ENCODE data around the gene HELT.
"Not testable (repeated sequence)": the region's sequence is repeated elsewhere in the genome, so short reads cannot be mapped to it uniquely, and the experiment has no call there.

The HELT gene

GRCh38 chr4:185039508-185040273, 21.4 kb downstream of the HELT start:
- DNase-seq, result peak; percentile 49

- no peak for DNase-seq
Observed at GRCh38 chr4:185040523-185040922, 22.2 kb downstream of the HELT start.

- not testable (repeated sequence) for DNase-seq
Observed at GRCh38 chr4:185050286-185050685, 32.0 kb downstream of the HELT start.

GRCh38 chr4:185051283-185051682, 33.0 kb downstream of the HELT start:
- not testable (repeated sequence) for DNase-seq

- no peak for DNase-seq
Observed at GRCh38 chr4:185053746-185054145, 35.5 kb downstream of the HELT start.

GRCh38 chr4:185054272-185054671, 36.0 kb downstream of the HELT start:
- no peak for DNase-seq

- DNase-seq, result no peak
Observed at GRCh38 chr4:185054886-185055285, 36.6 kb downstream of the HELT start.

- no peak for DNase-seq
Observed at GRCh38 chr4:185061610-185062009, 43.3 kb downstream of the HELT start.

- no peak for DNase-seq
Observed at GRCh38 chr4:185062606-185063005, 44.3 kb downstream of the HELT start.

- no peak for DNase-seq
Observed at GRCh38 chr4:185066179-185066578, 47.9 kb downstream of the HELT start.

- no peak for DNase-seq
Observed at GRCh38 chr4:185068837-185069236, 50.5 kb downstream of the HELT start.

Measured in activated naive CD4-positive, alpha-beta T cell treated with anti-CD3 and anti-CD28 coated beads, Interleukin-2, amount 50 U/mL, for 16 hours (primary cell).